HepG2 (cell line): ENCODE measurements around the gene FCHO1. TPM values are rescaled to one million over a fixed set of nuclear protein-coding genes. Genes with fewer than 3 reads are reported as not detected.

Experiments
- CSRNP1 ChIP-seq: sonication (generic); formaldehyde crosslinking; IDR thresholded peaks from 2 replicates; pipeline ENCODE4 v1.8.1; 2023; ENCODE audit warnings: mild to moderate bottlenecking, missing genetic modification reagents
- EHMT2 ChIP-seq: fragments of 200-600 bp; sonication (generic); IDR thresholded peaks from 2 replicates; pipeline ENCODE4 v1.7.0; 2017; ENCODE audit warnings: antibody characterized with exemption, low read depth, low read length, borderline replicate concordance
- FOXM1 ChIP-seq: sonication (generic); formaldehyde crosslinking; IDR thresholded peaks from 2 replicates; pipeline ENCODE4 v1.5.0; 2020; ENCODE audit warnings: missing genetic modification reagents
- GLMP ChIP-seq: sonication (generic); formaldehyde crosslinking; IDR thresholded peaks from 2 replicates; pipeline ENCODE4 v1.9.0; 2021; ENCODE audit warnings: missing genetic modification reagents, mild to moderate bottlenecking, borderline replicate concordance
- KLF9 ChIP-seq: IDR thresholded peaks from 2 replicates; pipeline ENCODE4 v1.6.1; 2016; ENCODE audit warnings: low read depth
- MEF2D ChIP-seq: sonication (generic); formaldehyde crosslinking; IDR thresholded peaks from 2 replicates; pipeline ENCODE4 v1.5.1; 2020; ENCODE audit warnings: mild to moderate bottlenecking, missing genetic modification reagents
- NBN ChIP-seq: fragments of 450-650 bp; conservative IDR thresholded peaks from 2 replicates; pipeline ENCODE4 v1.6.1; 2017
- NFKB2 ChIP-seq: sonication (generic); formaldehyde crosslinking; IDR thresholded peaks from 2 replicates; pipeline ENCODE4 v1.4.0; 2020; ENCODE audit warnings: missing genetic modification reagents, borderline replicate concordance
- PHF20 ChIP-seq: sonication (generic); formaldehyde crosslinking; IDR thresholded peaks from 2 replicates; pipeline ENCODE4 v1.5.0; 2020; ENCODE audit warnings: mild to moderate bottlenecking, missing genetic modification reagents
- RFX5 ChIP-seq: IDR thresholded peaks from 2 replicates; pipeline ENCODE4 v1.6.1; 2011; ENCODE audit warnings: low read depth, low read length, improper control_type of control experiment
- ZBTB26 ChIP-seq: IDR thresholded peaks from 2 replicates; pipeline ENCODE4 v1.6.1; 2016; ENCODE audit warnings: missing compliant biosample characterization, missing genetic modification reagents, borderline replicate concordance
- ZMYM3 ChIP-seq: sonication (generic); formaldehyde crosslinking; IDR thresholded peaks from 2 replicates; pipeline ENCODE4 v1.5.1; 2020; ENCODE audit warnings: mild to moderate bottlenecking, missing genetic modification reagents
- ZNF274 ChIP-seq: sonication (generic); formaldehyde crosslinking; IDR thresholded peaks from 2 replicates; pipeline ENCODE4 v1.5.1; 2020; ENCODE audit warnings: mild to moderate bottlenecking, missing genetic modification reagents
- ZNF546 ChIP-seq: sonication (generic); formaldehyde crosslinking; conservative IDR thresholded peaks from 2 replicates; pipeline ENCODE4 v1.8.1; 2023; ENCODE audit warnings: mild to moderate bottlenecking, missing genetic modification reagents
- ZNF749 ChIP-seq: sonication (generic); formaldehyde crosslinking; IDR thresholded peaks from 2 replicates; pipeline ENCODE4 v1.8.0; 2022; ENCODE audit warnings: mild to moderate bottlenecking, missing genetic modification reagents, moderate library complexity, borderline replicate concordance
- ZNF788 ChIP-seq: sonication (generic); formaldehyde crosslinking; IDR thresholded peaks from 2 replicates; pipeline ENCODE4 v1.5.0; 2020; ENCODE audit warnings: mild to moderate bottlenecking, missing genetic modification reagents, borderline replicate concordance
- polyA plus RNA-seq, 8 experiments: library from polyadenylated mRNA; depleted of rRNA in 3 of 8; stranded (reverse) in 7 of 8; unstranded in 1 of 8; fragments of >200 nt; fragmentation: Illumina TruSeq in 4 of 8; extraction: Trizol in 4 of 8; gene quantifications; 2 replicates each; pipeline versions ENCODE4 v1.2.1 to v1.2.3, GENCODE V29; 2011 to 2016; ENCODE audit warnings: low read depth in 4 of 8, missing spikeins in 1 of 8, mixed read lengths in 1 of 8; ENCODE audit not compliant: insufficient read depth in 1 of 8
- total RNA-seq, 5 experiments: library from RNA; depleted of rRNA; stranded (reverse); fragments of >200 nt; fragmentation: Illumina TruSeq; extraction: Trizol; gene quantifications; 2 replicates each; pipeline ENCODE4 v1.2.3, GENCODE V29; 2016; ENCODE audit warnings: low read depth in 1 of 5
- TF ChIP-seq, protein P1 (sequence below): sonication (generic); formaldehyde crosslinking; IDR thresholded peaks from 2 replicates; pipeline ENCODE4 v1.4.0; 2020; ENCODE audit warnings: missing genetic modification reagents
- TF ChIP-seq, protein P2 (sequence below): sonication (generic); formaldehyde crosslinking; IDR thresholded peaks from 2 replicates; pipeline ENCODE4 v1.4.0; 2020; ENCODE audit warnings: missing genetic modification reagents, borderline replicate concordance

Gene FCHO1
- total and polyA plus RNA-seq, 2 of the 13 experiments (the other 11 are each of a cell fraction or from before 2014, with no cell fraction given): 1.3 to 3.1 TPM

GRCh38 chr19:17765069-17765618, 13.9 kb downstream of the FCHO1 start (continued):
- TF ChIP-seq, protein P1, sequence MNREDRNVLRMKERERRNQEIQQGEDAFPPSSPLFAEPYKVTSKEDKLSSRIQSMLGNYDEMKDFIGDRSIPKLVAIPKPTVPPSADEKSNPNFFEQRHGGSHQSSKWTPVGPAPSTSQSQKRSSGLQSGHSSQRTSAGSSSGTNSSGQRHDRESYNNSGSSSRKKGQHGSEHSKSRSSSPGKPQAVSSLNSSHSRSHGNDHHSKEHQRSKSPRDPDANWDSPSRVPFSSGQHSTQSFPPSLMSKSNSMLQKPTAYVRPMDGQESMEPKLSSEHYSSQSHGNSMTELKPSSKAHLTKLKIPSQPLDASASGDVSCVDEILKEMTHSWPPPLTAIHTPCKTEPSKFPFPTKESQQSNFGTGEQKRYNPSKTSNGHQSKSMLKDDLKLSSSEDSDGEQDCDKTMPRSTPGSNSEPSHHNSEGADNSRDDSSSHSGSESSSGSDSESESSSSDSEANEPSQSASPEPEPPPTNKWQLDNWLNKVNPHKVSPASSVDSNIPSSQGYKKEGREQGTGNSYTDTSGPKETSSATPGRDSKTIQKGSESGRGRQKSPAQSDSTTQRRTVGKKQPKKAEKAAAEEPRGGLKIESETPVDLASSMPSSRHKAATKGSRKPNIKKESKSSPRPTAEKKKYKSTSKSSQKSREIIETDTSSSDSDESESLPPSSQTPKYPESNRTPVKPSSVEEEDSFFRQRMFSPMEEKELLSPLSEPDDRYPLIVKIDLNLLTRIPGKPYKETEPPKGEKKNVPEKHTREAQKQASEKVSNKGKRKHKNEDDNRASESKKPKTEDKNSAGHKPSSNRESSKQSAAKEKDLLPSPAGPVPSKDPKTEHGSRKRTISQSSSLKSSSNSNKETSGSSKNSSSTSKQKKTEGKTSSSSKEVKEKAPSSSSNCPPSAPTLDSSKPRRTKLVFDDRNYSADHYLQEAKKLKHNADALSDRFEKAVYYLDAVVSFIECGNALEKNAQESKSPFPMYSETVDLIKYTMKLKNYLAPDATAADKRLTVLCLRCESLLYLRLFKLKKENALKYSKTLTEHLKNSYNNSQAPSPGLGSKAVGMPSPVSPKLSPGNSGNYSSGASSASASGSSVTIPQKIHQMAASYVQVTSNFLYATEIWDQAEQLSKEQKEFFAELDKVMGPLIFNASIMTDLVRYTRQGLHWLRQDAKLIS: no peak
- TF ChIP-seq, protein P2, sequence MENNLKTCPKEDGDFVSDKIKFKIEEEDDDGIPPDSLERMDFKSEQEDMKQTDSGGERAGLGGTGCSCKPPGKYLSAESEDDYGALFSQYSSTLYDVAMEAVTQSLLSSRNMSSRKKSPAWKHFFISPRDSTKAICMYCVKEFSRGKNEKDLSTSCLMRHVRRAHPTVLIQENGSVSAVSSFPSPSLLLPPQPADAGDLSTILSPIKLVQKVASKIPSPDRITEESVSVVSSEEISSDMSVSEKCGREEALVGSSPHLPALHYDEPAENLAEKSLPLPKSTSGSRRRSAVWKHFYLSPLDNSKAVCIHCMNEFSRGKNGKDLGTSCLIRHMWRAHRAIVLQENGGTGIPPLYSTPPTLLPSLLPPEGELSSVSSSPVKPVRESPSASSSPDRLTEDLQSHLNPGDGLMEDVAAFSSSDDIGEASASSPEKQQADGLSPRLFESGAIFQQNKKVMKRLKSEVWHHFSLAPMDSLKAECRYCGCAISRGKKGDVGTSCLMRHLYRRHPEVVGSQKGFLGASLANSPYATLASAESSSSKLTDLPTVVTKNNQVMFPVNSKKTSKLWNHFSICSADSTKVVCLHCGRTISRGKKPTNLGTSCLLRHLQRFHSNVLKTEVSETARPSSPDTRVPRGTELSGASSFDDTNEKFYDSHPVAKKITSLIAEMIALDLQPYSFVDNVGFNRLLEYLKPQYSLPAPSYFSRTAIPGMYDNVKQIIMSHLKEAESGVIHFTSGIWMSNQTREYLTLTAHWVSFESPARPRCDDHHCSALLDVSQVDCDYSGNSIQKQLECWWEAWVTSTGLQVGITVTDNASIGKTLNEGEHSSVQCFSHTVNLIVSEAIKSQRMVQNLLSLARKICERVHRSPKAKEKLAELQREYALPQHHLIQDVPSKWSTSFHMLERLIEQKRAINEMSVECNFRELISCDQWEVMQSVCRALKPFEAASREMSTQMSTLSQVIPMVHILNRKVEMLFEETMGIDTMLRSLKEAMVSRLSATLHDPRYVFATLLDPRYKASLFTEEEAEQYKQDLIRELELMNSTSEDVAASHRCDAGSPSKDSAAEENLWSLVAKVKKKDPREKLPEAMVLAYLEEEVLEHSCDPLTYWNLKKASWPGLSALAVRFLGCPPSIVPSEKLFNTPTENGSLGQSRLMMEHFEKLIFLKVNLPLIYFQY (CRISPR knock-in tag): no peak
- TF ChIP-seq KLF9 (no peak), CSRNP1 (CRISPR knock-in tag) (no peak), EHMT2 (no peak; the same call in 1 of the 2 replicates), RFX5 (no peak), FOXM1 (CRISPR knock-in tag) (no peak), ZNF546 (CRISPR knock-in tag) (no peak), PHF20 (CRISPR knock-in tag) (no peak; the same call in 1 of the 2 replicates), ZNF788 (CRISPR knock-in tag) (peak; percentile 68; the same call in 1 of the 2 replicates), MEF2D (CRISPR knock-in tag) (peak; percentile 45; the same call in 1 of the 2 replicates), ZNF274 (no peak), NFKB2 (CRISPR knock-in tag) (no peak; the same call in 1 of the 2 replicates), ZNF749 (CRISPR knock-in tag) (no peak), ZMYM3 (peak; percentile 97), GLMP (CRISPR knock-in tag) (no peak), NBN (no peak), ZBTB26 (no peak; the same call in 1 of the 2 replicates)
